ENCODE measurements around the gene REXO2.

The REXO2 gene

DNA sequence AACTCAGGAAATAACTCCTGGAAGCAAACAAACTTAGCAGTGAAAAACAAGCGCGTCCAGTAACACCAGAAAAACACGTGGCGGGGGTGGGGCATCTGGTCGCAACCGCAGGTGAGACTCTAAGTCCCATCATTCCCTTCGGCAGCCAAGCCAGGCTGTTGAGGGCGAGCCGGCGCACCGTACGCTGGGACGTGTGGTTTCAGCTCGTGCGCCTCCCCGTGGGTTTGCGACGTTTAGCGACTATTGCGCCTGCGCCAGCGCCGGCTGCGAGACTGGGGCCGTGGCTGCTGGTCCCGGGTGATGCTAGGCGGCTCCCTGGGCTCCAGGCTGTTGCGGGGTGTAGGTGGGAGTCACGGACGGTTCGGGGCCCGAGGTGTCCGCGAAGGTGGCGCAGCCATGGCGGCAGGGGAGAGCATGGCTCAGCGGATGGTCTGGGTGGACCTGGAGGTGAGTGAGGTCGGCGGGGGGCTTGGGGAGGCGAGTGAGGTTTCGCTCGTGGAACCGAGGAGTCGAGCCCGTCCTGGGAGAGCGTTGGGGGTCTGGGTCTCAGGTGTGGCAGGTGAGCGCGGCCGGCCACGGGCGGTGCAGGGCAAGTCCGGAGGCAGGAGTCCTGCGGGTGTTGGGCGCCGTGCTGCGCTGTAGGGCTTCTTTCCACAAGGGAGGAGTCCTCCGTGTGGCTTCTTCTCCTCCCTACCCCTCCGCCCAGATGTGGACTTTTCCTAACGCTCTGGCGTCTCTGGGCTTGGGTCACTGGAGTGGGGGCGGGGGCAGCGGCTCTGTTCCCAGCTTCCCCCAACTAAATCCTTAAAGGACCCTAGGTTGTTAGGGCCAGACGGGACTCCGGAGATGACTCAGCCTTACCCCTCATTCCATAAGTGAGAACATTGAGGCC lies at the start of gene REXO2:
Gene REXO2 (plus strand): TSS at position 239 of the 892 bp plus-strand sequence. CDS start 62 bp downstream, at position 301.
- DNase-seq, result peak; percentile 95

- no peak for DNase-seq
Observed at GRCh38 chr11:114392735-114393667, 46.3 kb upstream of the REXO2 start.

DNA sequence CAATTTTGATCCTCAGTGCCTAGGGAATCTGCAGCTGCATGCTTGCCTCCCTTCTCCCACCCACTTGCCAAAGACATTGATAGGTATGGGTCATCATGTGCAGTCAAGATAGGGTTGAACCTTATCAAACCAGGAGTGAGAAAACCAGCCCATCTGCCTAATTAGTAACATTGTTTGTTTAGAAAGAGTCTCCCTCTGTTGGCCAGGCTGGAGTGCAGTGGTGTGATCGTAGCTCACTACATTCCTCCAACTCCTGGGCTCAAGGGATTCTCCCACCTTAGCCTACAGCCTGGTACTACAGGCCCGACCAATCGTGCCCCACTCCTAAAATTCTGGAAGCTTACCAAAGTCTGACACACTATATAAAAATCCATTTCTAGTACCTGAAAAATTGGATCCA lies 43.5 kb upstream of the REXO2 start:
- no peak for DNase-seq

GRCh38 chr11:114396916-114397315 lies 42.4 kb upstream of the REXO2 start:
- no peak for DNase-seq

GRCh38 chr11:114397349-114397982 lies 41.8 kb upstream of the REXO2 start:
- DNase-seq, result no peak

DNA sequence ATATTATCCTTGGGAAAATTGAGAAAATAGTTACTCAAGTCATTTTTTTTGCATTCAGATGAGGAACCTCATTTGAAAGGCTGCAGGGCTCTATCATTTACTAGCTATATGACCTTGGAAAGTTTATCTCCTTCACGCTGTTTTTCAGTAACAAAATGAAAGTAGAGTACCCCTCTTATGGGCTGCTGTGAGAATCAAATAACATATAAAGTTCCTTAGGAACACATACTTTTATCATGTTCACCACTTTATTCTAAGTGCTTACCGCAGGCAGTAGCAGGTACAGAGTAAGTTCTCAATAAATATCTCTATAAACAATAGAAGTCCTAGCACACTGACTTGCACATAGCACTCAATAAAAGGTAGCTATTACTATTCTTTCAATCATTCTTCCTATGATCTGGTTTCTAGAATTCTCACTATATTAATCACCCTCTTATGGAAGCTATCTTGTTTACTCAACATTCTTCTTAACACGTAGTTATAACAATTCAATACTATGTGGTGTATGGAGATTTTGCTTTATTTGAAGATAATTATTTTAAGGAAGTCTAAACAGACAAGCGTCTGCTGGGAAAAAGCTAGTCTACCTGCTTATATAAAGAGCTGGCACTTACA lies 40.9 kb upstream of the REXO2 start:
- DNase-seq, result no peak

GRCh38 chr11:114399490-114400215 lies 39.6 kb upstream of the REXO2 start:
- peak; percentile 28 for DNase-seq

DNA sequence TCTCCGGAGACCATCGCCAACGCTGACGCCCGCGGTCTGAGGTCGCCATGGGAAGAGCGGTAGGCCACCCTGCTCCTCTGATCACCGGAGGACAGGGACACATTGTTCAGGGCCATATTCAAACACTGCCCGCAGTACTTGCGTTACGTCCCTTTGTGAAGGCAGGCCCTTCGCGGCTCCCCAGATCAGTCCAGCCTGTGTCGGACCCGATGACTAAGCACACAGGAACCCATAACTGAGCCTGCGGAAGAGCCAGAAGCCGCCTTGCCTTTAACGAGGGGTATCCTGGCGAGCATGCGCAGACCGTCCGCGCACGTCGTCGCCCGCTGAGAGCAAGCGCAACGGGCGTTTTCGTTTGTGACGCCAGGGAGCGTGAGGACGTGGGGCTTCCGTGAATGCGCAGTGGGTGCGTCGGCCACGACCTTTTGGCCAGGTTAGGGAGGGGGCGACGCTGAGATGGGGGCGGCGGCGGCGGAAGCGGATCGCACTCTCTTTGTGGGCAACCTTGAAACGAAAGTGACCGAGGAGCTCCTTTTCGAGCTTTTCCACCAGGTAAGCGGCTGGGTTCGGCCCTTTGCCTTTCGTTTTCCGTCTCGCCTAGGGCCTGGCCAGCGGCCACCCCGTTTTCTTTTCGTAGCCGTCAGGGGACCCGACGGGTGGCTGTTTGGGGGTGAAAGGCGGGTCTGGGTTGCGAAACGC lies 38.9 kb upstream of the REXO2 start, which contains the start of the genes C11orf71 and RBM7:
Gene C11orf71 (minus strand): TSS at position 296 of the 699 bp plus-strand sequence. CDS start 180 bp downstream, at position 116.
Gene RBM7 (plus strand): TSS at position 451 of the 699 bp plus-strand sequence. CDS start 6 bp downstream, at position 457.
- DNase-seq, result peak; percentile 97

GRCh38 chr11:114400915-114401223 lies 38.4 kb upstream of the REXO2 start:
- DNase-seq, result no peak

DNA sequence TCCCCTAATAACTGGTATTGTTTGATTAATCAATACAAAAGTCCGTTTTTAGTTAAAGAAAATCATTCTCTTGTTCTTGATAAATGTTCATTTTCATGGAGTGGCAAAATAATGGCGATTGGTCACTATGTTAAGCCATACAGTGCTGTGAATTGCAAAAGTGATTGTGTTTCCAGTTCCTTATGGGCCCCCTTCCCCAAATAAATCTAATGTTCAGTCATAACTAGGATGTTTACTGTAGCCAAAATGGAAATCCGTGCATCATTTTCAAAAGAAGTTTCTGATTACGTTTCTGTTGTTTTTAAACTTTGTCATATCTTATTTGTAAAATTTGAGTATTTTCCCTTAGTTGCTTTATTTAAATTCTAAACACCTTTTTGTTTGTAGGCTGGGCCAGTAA lies 38.0 kb upstream of the REXO2 start:
- DNase-seq, result no peak

DNA sequence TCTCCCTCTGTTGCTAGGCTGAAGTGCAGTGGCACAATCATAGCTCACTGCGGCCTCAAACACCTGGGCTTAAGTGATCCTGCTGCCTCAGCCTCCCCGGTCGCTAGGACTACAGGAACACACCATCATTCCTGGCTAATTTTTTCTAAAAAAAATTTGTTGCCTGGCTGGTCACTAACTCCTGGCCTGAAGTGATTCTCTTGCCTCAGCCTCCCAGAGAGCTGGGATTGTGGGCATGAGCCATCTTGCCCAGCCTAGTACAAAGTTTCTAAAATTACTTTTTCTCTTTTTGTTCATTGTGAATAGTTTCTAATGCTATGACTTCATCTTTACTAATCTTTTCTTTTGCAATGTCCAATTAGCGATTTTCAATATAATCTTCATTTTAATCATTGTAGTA lies 26.3 kb upstream of the REXO2 start:
- no peak for DNase-seq

- DNase-seq, result no peak
Observed at GRCh38 chr11:114413958-114414357, 25.3 kb upstream of the REXO2 start.

DNA sequence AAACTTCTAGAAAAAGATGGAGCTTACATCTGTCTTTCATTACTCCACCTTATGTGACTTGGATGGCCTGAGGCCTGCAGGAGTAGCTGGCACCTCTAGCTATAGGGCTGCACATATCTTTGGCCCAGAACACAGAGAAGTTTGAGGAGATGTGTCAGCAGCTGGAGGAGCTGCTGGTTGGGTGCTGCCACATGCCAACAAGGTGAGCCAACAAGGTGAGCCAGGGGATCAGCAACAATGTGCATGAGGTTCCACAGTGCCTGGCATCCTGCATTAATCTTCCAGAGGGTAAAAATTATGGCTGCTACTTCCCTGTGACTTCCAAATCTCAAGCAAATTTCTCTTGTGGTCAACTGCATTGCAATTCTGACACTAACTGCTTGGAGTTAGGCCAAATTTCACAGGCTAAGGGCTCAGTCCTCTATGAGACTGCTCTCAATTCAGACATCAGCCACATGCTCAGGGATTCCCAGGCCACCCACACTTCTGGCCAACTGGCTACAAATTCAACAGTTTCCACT lies 22.8 kb upstream of the REXO2 start:
- no peak for DNase-seq

DNA sequence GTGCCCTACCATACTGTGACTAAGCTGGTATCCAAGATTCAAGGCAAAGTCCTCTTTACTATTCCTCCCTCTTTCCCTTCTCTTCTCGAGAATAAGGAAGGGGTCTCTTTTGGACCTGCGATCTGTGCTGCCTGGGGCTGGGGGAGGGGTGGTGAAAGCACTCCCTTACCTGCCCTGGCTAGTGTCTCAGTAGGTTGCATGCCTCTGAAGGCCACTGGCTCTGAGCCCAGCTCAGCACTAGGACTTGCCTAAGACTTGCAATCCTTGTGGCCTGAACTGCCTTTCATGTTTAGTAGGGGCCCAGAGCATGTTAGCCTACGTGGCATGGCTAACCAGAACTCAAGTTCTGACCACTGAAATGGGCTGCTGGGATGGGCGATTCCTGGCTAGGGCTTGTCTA lies 13.0 kb upstream of the REXO2 start:
- DNase-seq, result no peak

GRCh38 chr11:114430290-114430689 lies 9.0 kb upstream of the REXO2 start:
- DNase-seq, result no peak

GRCh38 chr11:114432893-114433292 lies 6.4 kb upstream of the REXO2 start:
- DNase-seq, result no peak

DNA sequence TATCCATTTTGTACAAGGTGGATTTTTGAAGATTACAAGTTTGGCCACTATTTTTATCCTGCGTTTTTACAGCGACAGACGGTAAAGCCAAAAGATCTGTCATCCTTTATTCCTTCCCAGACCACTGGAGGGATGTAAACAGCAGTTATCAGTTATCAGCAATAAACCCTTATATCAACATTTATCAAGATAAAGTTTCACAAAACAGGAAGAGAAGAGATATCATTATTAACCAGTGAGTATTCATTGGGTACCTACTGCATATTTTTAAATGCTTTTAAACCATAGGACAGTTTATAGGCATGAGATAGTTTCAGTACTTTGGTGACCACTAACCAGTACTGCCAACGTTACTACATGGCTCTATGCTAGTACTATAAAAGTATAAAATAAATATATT lies 5.9 kb upstream of the REXO2 start:
- DNase-seq, result no peak

GRCh38 chr11:114438303-114438702 lies 964 bp upstream of the REXO2 start:
- no peak for DNase-seq

GRCh38 chr11:114440121-114440860 lies 1.0 kb downstream of the REXO2 start:
- no peak for DNase-seq

Data from NCI-H1105 (cell line).